Measurements from ENCODE around the gene RASSF8.

GRCh38 chr12:25990495-25990894, 32.0 kb downstream of the RASSF8 start:
- TF ChIP-seq CTCF (IDR thresholded peaks at IDR 0.05; ENCODE audit: low read length) (no peak), EZH2 (optimal IDR thresholded peaks at IDR 0.05; ENCODE audit: low read depth, low read length) (no peak)

Measured in MM.1S (cell line).